PC-9 (cell line): ENCODE data around the gene SCGB1C1.

Source experiments
- CTCF ChIP-seq: fragments of 200-600 bp; sonication (generic); conservative IDR thresholded peaks from 2 replicates; pipeline ENCODE4 v1.6.1; 2017; ENCODE audit warnings: mixed run types, antibody characterized with exemption, mild to moderate bottlenecking, moderate library complexity
- EZH2 ChIP-seq: fragments of 200-600 bp; sonication (generic); IDR thresholded peaks from 2 replicates; pipeline ENCODE4 v1.8.0; 2017; ENCODE audit warnings: antibody characterized with exemption, low read depth

- TF ChIP-seq CTCF: no peak
- TF ChIP-seq EZH2: no peak
These were observed 21.2 kb downstream of the SCGB1C1 start for GRCh38 chr11:214083-214482.
